Natural killer cell (primary cell): Measurements from ENCODE around the gene DIO1. TPM values are rescaled to one million over a fixed set of nuclear protein-coding genes. Genes with fewer than 3 reads are reported as not detected.

Experiments used
- ATAC-seq, 3 donors: fragments of 150-1000 bp in 2 of 3; fragments of 200-7000 bp in 1 of 3; cut with Tn5 transposase; 1 replicate in 1 of 3; 2 replicates in 2 of 3; pipeline ENCODE4 v1.10.0; 2021; ENCODE audit warnings: mild to moderate bottlenecking in 2 of 3, moderate library complexity in 2 of 3
- DNase-seq, 2 donors: peaks; one replicate each; pipeline versions ENCODE4 v3.0.0 to v3.0.0-alpha.2; 2013 to 2021; ENCODE audit warnings: mixed read lengths in 1 of 2
- H3K27ac ChIP-seq: one replicate; pipeline ENCODE4 v1.5.1; 2013; ENCODE audit warnings: mild to moderate bottlenecking, low read length
- H3K27me3 ChIP-seq: one replicate; pipeline ENCODE4 v1.6.1; 2013; ENCODE audit warnings: low read length; ENCODE audit not compliant: control insufficient read depth, insufficient read depth
- H3K36me3 ChIP-seq: one replicate; pipeline ENCODE4 v1.6.1; 2013; ENCODE audit warnings: low read length; ENCODE audit not compliant: control insufficient read depth, insufficient read depth
- H3K4me1 ChIP-seq: one replicate; pipeline ENCODE4 v1.6.1; 2013; ENCODE audit warnings: low read length; ENCODE audit not compliant: control insufficient read depth, insufficient read depth
- H3K4me3 ChIP-seq: one replicate; pipeline ENCODE4 v1.5.1; 2013; ENCODE audit warnings: low read length
- H3K9me3 ChIP-seq: one replicate; pipeline ENCODE4 v1.6.1; 2013; ENCODE audit warnings: low read length; ENCODE audit not compliant: control insufficient read depth, insufficient read depth
- H3K27ac Mint-ChIP-seq, 2 donors: one replicate each; pipeline ENCODE4 v1.8.0; 2022; ENCODE audit warnings: mild to moderate bottlenecking in 2 of 2, mixed read lengths in 2 of 2, moderate library complexity in 1 of 2
- H3K27me3 Mint-ChIP-seq, 2 donors: one replicate each; pipeline ENCODE4 v1.8.0; 2022; ENCODE audit warnings: low read depth in 2 of 2, mixed read lengths in 2 of 2
- H3K36me3 Mint-ChIP-seq: one replicate; pipeline ENCODE4 v1.8.0; 2022; ENCODE audit warnings: mixed read lengths
- H3K4me1 Mint-ChIP-seq, 2 donors: one replicate each; pipeline ENCODE4 v1.8.0; 2022; ENCODE audit warnings: mixed read lengths in 2 of 2
- H3K4me3 Mint-ChIP-seq: one replicate; pipeline ENCODE4 v1.8.0; 2022; ENCODE audit warnings: mild to moderate bottlenecking, moderate library complexity, mixed read lengths
- H3K9me3 Mint-ChIP-seq, 2 donors: one replicate each; pipeline ENCODE4 v1.8.0; 2022; ENCODE audit warnings: mixed read lengths in 2 of 2
- CTCF ChIP-seq: fragments of 200-600 bp; IDR thresholded peaks from one replicate; pipeline ENCODE4 v1.8.0; 2022; ENCODE audit warnings: antibody characterized with exemption
- WGBS: methylation state at CpG from one replicate; pipeline ENCODE4 v1.1.7; 2013; ENCODE audit warnings: missing lambda C conversion rate; ENCODE audit not compliant: insufficient coverage; 5-methylcytosine and 5-hydroxymethylcytosine counted together
- intact Hi-C: fragments of 100-400 bp; cut with micrococcal nuclease; formaldehyde crosslinking; loops from one replicate; pipeline ENCODE4 v1.14.2; 2022
- total RNA-seq, 4 donors: library from RNA; stranded (reverse); fragments of 120-200 nt in 1 of 4; gene quantifications; one replicate each; pipeline versions ENCODE4 v1.2.3 to v1.2.4, GENCODE V29; 2013 to 2022

Gene DIO1
- total RNA-seq, 3 donors from 2014 or later (not counting 1 experiment from before 2014, with no cell fraction given): not detected

DNA sequence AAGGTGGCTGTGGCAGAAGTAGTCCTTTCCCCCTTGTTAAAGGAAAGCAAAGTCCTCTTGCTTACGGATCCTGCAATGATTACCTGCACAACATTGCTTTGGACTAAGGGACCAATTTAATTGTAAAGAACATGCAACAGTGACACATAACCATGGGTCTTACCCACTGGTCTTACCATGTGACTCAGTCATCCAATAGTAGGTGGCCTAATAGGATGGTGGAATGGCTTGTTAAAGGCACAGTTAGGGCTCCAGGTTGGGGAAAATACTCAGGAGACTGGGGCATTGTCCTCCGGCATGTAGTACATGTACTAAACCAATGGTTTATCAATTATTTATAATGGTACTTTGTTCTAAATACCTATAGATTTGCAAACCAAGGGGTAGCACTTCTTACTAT lies 2.3 kb upstream of the DIO1 start:
- H3K9me3 Mint-ChIP-seq: no peaks in the 10 kb centered on the region
- no peak overlapping the region for H3K27ac ChIP-seq
- no peaks in the 10 kb centered on the region for H3K9me3 ChIP-seq
- H3K36me3 ChIP-seq: peaks cover 2% of the 10 kb centered on the region
- WGBS: 100% methylated on average over 1 of the region's 2 CpGs
- ATAC-seq (no peak), DNase-seq (no peak)
- H3K4me3 Mint-ChIP-seq: peak overlapping the region; percentile 22
- peaks cover 0 to 8% of the 10 kb centered on the region in 2 donors for H3K27me3 Mint-ChIP-seq
- no peaks in the 10 kb centered on the region for H3K27me3 ChIP-seq
- intact Hi-C loops: no loop called here
- H3K36me3 Mint-ChIP-seq: no peaks in the 10 kb centered on the region
- H3K27ac Mint-ChIP-seq: no peak overlapping the region
- TF ChIP-seq CTCF: no peak
- peaks cover 30 to 31% of the 10 kb centered on the region in 2 donors for H3K4me1 Mint-ChIP-seq
- H3K4me1 ChIP-seq: peaks cover 13% of the 10 kb centered on the region
- H3K4me3 ChIP-seq: no peak overlapping the region

GRCh38 chr1:53892911-53893310 lies 1.1 kb upstream of the DIO1 start:
- Histone ChIP-seq H3K27ac (no peak overlapping the region), H3K9me3 (no peaks in the 10 kb centered on the region), H3K36me3 (no peaks in the 10 kb centered on the region), H3K4me3 (no peak overlapping the region), H3K27me3 (no peaks in the 10 kb centered on the region), H3K4me1 (peaks cover 13% of the 10 kb centered on the region)
- Mint-ChIP-seq H3K4me3 (no peak overlapping the region), H3K27me3 (peaks cover 0 to 8% of the 10 kb centered on the region in 2 donors), H3K4me1 (peaks cover 28 to 29% of the 10 kb centered on the region in 2 donors), H3K9me3 (no peaks in the 10 kb centered on the region), H3K36me3 (no peaks in the 10 kb centered on the region), H3K27ac (peak overlapping the region in 1 of 2 donors; percentile 69)
- ATAC-seq: no peak
- TF ChIP-seq CTCF: no peak
- 64% methylated on average over 2 of the region's 5 CpGs for WGBS
- DNase-seq: no peak
- intact Hi-C loops: no loop called here

DNA sequence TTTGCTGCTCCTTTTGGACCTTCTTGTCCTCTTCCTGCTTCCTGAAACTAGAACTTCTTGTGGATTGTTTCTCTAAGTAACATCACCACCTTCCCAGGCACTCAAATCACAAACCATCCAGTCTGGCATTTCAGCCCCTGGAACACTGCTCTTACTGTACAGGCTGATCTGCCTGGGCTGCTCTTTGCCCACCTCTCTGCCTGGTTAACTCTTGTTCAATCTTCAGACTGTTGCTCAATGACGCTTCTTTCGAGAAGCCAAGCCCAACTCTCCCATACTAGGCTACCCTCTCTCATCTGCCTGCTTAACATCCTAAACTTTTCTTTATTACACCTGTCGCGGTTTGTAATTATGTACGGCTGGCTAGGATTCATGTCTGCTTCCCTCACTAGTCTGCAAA lies 657 bp downstream of the DIO1 start:
- no peaks in the 10 kb centered on the region for H3K27me3 ChIP-seq
- ATAC-seq (no peak), DNase-seq (no peak)
- WGBS: 94% methylated on average over 5 of the region's 5 CpGs
- Mint-ChIP-seq H3K9me3 (no peaks in the 10 kb centered on the region), H3K27ac (no peak overlapping the region), H3K4me1 (peaks cover 12 to 14% of the 10 kb centered on the region in 2 donors), H3K4me3 (no peak overlapping the region), H3K36me3 (no peaks in the 10 kb centered on the region), H3K27me3 (peaks cover 0 to 8% of the 10 kb centered on the region in 2 donors)
- H3K27ac ChIP-seq: no peak overlapping the region
- H3K9me3 ChIP-seq: no peaks in the 10 kb centered on the region
- TF ChIP-seq CTCF: no peak
- H3K4me3 ChIP-seq: no peak overlapping the region
- peaks cover 7% of the 10 kb centered on the region for H3K4me1 ChIP-seq
- no peaks in the 10 kb centered on the region for H3K36me3 ChIP-seq
- intact Hi-C loops: no loop called here

- no peak for TF ChIP-seq CTCF
- no peaks in the 10 kb centered on the region for H3K36me3 ChIP-seq
- WGBS: 61% methylated on average over 6 of the region's 6 CpGs
- no peak overlapping the region for H3K27ac Mint-ChIP-seq
- ATAC-seq: no peak
- peaks cover 5 to 6% of the 10 kb centered on the region in 2 donors for H3K4me1 Mint-ChIP-seq
- H3K9me3 Mint-ChIP-seq: no peaks in the 10 kb centered on the region
- H3K4me3 Mint-ChIP-seq: no peak overlapping the region
- H3K27ac ChIP-seq: no peak overlapping the region
- intact Hi-C loops: no loop called here
- peaks cover 0 to 8% of the 10 kb centered on the region in 2 donors for H3K27me3 Mint-ChIP-seq
- no peak overlapping the region for H3K4me3 ChIP-seq
- H3K27me3 ChIP-seq: no peaks in the 10 kb centered on the region
- H3K9me3 ChIP-seq: no peaks in the 10 kb centered on the region
- no peak for DNase-seq
- H3K4me1 ChIP-seq: peaks cover 2% of the 10 kb centered on the region
- no peaks in the 10 kb centered on the region for H3K36me3 Mint-ChIP-seq
Observed at GRCh38 chr1:53895421-53895820, 1.4 kb downstream of the DIO1 start.
